ENCODE results near the gene RHOA.

- TF ChIP-seq CTCF (IDR thresholded peaks at IDR 0.05) (no peak), POLR2A (IDR thresholded peaks at IDR 0.05) (no peak)
These were observed 25.6 kb downstream of the RHOA start for GRCh38 chr3:49386056-49386756.

Data from right lobe of liver (tissue), 4 donors.